Upper lobe of left lung (tissue), 4 donors: ENCODE data around the gene CNTNAP4.

ENCODE experiments used
- EP300 ChIP-seq, 4 donors: sonication (generic); formaldehyde crosslinking; IDR thresholded peaks; one replicate each; pipeline ENCODE4 v1.5.1; 2017; ENCODE audit warnings: antibody characterized with exemption in 4 of 4, control low read depth in 2 of 4
- POLR2A ChIP-seq, 4 donors: fragments of 450-650 bp; IDR thresholded peaks; one replicate each; pipeline ENCODE4 v1.5.1; 2016 to 2017; ENCODE audit warnings: antibody characterized with exemption in 4 of 4, mild to moderate bottlenecking in 2 of 4
- POLR2AphosphoS5 ChIP-seq, 2 donors: sonication (generic); formaldehyde crosslinking; IDR thresholded peaks; one replicate each; pipeline ENCODE4 v1.5.1; 2017; ENCODE audit warnings: antibody characterized with exemption in 2 of 2
- TF ChIP-seq, protein P1 (sequence below), 6 experiments: fragments of 450-650 bp in 4 of 6; fragments of 200-600 bp in 2 of 6; sonication (generic) in 2 of 6; IDR thresholded peaks; one replicate each; pipeline ENCODE4 v1.5.1; 2016 to 2019; ENCODE audit warnings: antibody characterized with exemption in 6 of 6

DNA sequence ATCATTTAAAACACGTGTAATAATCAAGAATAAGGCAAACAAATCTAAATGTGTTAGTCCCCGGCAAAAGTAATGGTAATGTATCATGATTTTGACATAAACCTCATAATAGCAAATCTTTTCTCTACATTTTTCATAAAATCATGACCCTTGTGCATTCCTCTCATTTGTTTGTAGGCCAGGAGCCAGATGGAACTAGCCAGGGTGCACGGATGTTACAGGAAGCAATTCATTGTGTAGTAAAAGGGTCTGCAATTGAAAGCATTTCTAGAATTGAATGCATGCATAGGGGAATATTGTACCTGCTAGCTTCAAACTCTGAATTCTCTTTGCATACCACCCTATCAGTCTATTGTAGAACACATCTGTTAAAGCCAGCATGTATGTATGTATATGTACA lies 66.6 kb downstream of the CNTNAP4 start:
- no peak for TF ChIP-seq EP300 (IDR thresholded peaks at IDR 0.05)
- TF ChIP-seq, protein P1, sequence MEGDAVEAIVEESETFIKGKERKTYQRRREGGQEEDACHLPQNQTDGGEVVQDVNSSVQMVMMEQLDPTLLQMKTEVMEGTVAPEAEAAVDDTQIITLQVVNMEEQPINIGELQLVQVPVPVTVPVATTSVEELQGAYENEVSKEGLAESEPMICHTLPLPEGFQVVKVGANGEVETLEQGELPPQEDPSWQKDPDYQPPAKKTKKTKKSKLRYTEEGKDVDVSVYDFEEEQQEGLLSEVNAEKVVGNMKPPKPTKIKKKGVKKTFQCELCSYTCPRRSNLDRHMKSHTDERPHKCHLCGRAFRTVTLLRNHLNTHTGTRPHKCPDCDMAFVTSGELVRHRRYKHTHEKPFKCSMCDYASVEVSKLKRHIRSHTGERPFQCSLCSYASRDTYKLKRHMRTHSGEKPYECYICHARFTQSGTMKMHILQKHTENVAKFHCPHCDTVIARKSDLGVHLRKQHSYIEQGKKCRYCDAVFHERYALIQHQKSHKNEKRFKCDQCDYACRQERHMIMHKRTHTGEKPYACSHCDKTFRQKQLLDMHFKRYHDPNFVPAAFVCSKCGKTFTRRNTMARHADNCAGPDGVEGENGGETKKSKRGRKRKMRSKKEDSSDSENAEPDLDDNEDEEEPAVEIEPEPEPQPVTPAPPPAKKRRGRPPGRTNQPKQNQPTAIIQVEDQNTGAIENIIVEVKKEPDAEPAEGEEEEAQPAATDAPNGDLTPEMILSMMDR (IDR thresholded peaks at IDR 0.05), result no peak
- no peak for TF ChIP-seq POLR2AphosphoS5 (IDR thresholded peaks at IDR 0.05)
- no peak for TF ChIP-seq POLR2A (IDR thresholded peaks at IDR 0.05)
